Measurements from ENCODE around the gene ZNF438. TPM values are rescaled to one million over a fixed set of nuclear protein-coding genes. Genes with fewer than 3 reads are reported as not detected.

Gene ZNF438
- total RNA-seq, 2 donors from 2014 or later = 2.6 to 3.0 TPM

- TF ChIP-seq, protein P1, sequence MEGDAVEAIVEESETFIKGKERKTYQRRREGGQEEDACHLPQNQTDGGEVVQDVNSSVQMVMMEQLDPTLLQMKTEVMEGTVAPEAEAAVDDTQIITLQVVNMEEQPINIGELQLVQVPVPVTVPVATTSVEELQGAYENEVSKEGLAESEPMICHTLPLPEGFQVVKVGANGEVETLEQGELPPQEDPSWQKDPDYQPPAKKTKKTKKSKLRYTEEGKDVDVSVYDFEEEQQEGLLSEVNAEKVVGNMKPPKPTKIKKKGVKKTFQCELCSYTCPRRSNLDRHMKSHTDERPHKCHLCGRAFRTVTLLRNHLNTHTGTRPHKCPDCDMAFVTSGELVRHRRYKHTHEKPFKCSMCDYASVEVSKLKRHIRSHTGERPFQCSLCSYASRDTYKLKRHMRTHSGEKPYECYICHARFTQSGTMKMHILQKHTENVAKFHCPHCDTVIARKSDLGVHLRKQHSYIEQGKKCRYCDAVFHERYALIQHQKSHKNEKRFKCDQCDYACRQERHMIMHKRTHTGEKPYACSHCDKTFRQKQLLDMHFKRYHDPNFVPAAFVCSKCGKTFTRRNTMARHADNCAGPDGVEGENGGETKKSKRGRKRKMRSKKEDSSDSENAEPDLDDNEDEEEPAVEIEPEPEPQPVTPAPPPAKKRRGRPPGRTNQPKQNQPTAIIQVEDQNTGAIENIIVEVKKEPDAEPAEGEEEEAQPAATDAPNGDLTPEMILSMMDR (conservative IDR thresholded peaks at IDR 0.05) = no peak
- Mint-ChIP-seq H3K36me3 (ENCODE audit: low read depth) (no peaks in the 10 kb centered on the region), H3K27ac (no peak overlapping the region), H3K4me3 (no peak overlapping the region), H3K27me3 (ENCODE audit: insufficient read depth) (no peaks in the 10 kb centered on the region), H3K4me1 (peaks cover 5% of the 10 kb centered on the region), H3K9me3 (no peaks in the 10 kb centered on the region)
- Histone ChIP-seq H3K4me3 (ENCODE audit: low read length) (no peak overlapping the region), H3K27me3 (ENCODE audit: control insufficient read depth, insufficient read depth, low read length, poor library complexity, severe bottlenecking) (no peaks in the 10 kb centered on the region), H3K27ac (ENCODE audit: low read depth, low read length) (no peak overlapping the region), H3K36me3 (ENCODE audit: control insufficient read depth, insufficient read depth, low read length) (no peaks in the 10 kb centered on the region), H3K9ac (ENCODE audit: extremely low read depth, low read length, poor library complexity, severe bottlenecking) (peak overlapping the region; percentile 11), H3K9me3 (ENCODE audit: control insufficient read depth, low read length) (peaks cover 12% of the 10 kb centered on the region), H3K4me1 (ENCODE audit: control insufficient read depth, insufficient read depth, low read length) (no peaks in the 10 kb centered on the region)
- DNase-seq = no peak
- WGBS, 2 experiments (ENCODE audit: insufficient coverage in 1 of 2, insufficient read length in 1 of 2) = 83 to 100% methylated on average over 2 of the region's 2 CpGs
These were observed 113.0 kb downstream of the ZNF438 start for GRCh38 chr10:30918651-30919050.

DNA sequence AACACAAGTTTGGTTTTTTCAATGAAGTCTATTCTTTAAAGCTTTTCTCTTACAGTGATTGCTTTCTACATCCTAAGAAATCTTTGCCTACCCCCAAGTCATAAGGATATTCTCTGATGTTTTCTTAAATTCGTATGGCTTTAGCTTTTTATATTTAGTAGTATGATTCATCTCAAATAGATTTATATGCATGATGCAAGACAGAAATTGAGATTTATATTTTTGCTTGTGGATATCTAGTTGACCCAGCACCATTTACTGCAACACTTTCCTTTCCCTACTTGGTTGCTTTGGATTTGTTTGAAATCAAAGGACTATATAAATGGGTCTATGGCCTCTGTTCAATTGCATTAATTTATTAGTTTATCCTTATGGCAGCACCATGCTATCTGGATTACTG, 113.9 kb downstream of the ZNF438 start:
- Mint-ChIP-seq H3K27me3 (ENCODE audit: insufficient read depth) (no peaks in the 10 kb centered on the region), H3K4me3 (no peak overlapping the region), H3K27ac (no peak overlapping the region), H3K9me3 (no peaks in the 10 kb centered on the region), H3K36me3 (ENCODE audit: low read depth) (no peaks in the 10 kb centered on the region), H3K4me1 (peaks cover 5% of the 10 kb centered on the region)
- Histone ChIP-seq H3K4me3 (ENCODE audit: low read length) (no peak overlapping the region), H3K27me3 (ENCODE audit: control insufficient read depth, insufficient read depth, low read length, poor library complexity, severe bottlenecking) (no peaks in the 10 kb centered on the region), H3K9me3 (ENCODE audit: control insufficient read depth, low read length) (peaks cover 7% of the 10 kb centered on the region), H3K4me1 (ENCODE audit: control insufficient read depth, insufficient read depth, low read length) (no peaks in the 10 kb centered on the region), H3K27ac (ENCODE audit: low read depth, low read length) (no peak overlapping the region), H3K9ac (ENCODE audit: extremely low read depth, low read length, poor library complexity, severe bottlenecking) (no peak overlapping the region), H3K36me3 (ENCODE audit: control insufficient read depth, insufficient read depth, low read length) (no peaks in the 10 kb centered on the region)
- TF ChIP-seq, protein P1 (conservative IDR thresholded peaks at IDR 0.05) = no peak
- no CpG with 5 or more reads among the region's 1 CpG for WGBS, 2 experiments (ENCODE audit: insufficient coverage in 1 of 2, insufficient read length in 1 of 2)
- DNase-seq = no peak

- no peak overlapping the region for H3K9ac ChIP-seq (ENCODE audit: extremely low read depth, low read length, poor library complexity, severe bottlenecking)
- H3K9me3 ChIP-seq (ENCODE audit: control insufficient read depth, low read length) = peaks cover 3% of the 10 kb centered on the region
- H3K27ac ChIP-seq (ENCODE audit: low read depth, low read length) = no peak overlapping the region
- H3K4me1 ChIP-seq (ENCODE audit: control insufficient read depth, insufficient read depth, low read length) = no peaks in the 10 kb centered on the region
- Mint-ChIP-seq H3K36me3 (ENCODE audit: low read depth) (no peaks in the 10 kb centered on the region), H3K27ac (no peak overlapping the region), H3K4me1 (peaks cover 5% of the 10 kb centered on the region), H3K27me3 (ENCODE audit: insufficient read depth) (no peaks in the 10 kb centered on the region), H3K4me3 (no peak overlapping the region), H3K9me3 (no peaks in the 10 kb centered on the region)
- TF ChIP-seq, protein P1 (conservative IDR thresholded peaks at IDR 0.05) = no peak
- no peaks in the 10 kb centered on the region for H3K36me3 ChIP-seq (ENCODE audit: control insufficient read depth, insufficient read depth, low read length)
- DNase-seq = no peak
- H3K27me3 ChIP-seq (ENCODE audit: control insufficient read depth, insufficient read depth, low read length, poor library complexity, severe bottlenecking) = no peaks in the 10 kb centered on the region
- H3K4me3 ChIP-seq (ENCODE audit: low read length) = no peak overlapping the region
- 74 to 100% methylated on average over 2 to 3 of the region's 3 CpGs for WGBS, 2 experiments (ENCODE audit: insufficient coverage in 1 of 2, insufficient read length in 1 of 2)
These were observed 114.6 kb downstream of the ZNF438 start for GRCh38 chr10:30917067-30917466.
